ENCODE measurements around the gene RNF19B.
"Not testable (repeated sequence)": the region's sequence is repeated elsewhere in the genome, so short reads cannot be mapped to it uniquely, and the experiment has no call there.

The RNF19B gene

DNA sequence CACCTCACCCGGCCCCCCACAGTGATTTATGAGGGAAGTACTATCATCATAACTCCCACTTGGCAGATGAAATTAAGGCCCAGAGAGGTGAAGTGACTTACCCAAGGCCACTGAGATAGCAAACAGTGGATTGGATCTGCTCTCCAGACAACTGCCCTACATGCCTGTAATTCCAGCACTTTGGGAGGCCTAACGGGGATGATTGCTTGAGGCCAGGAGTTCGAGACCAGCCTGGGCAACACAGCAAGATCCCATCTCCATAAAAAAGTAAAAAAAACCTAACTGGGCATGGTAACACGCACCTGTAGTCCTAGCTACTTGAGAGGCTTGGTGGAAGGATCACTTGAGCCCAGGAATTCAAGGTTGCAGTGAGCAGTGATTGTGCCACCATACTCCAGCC, 14.2 kb upstream of the RNF19B start:
- no peaks in the 10 kb centered on the region for H3K27me3 ChIP-seq (ENCODE audit: control insufficient read depth in 1 of 2, insufficient read depth in 1 of 2, low read length in 2 of 2)
- no peak overlapping the region for H2BK5ac ChIP-seq (ENCODE audit: low read depth, low read length, poor library complexity, severe bottlenecking)
- no peaks in the 10 kb centered on the region for H3K36me3 ChIP-seq (ENCODE audit: control insufficient read depth in 1 of 2, insufficient read depth in 2 of 2, low read depth in 1 of 2, low read length in 2 of 2)
- no peak overlapping the region for H2BK12ac ChIP-seq (ENCODE audit: low read length in 2 of 2)
- WGBS = 96% methylated on average over 3 of the region's 4 CpGs
- no peak overlapping the region for H3K23ac ChIP-seq (ENCODE audit: low read length in 2 of 2)
- no peaks in the 10 kb centered on the region for H3K79me1 ChIP-seq (replicated peaks; ENCODE audit: low read length, poor library complexity, severe bottlenecking)
- no peak overlapping the region for H3K27ac ChIP-seq (ENCODE audit: low read length, poor library complexity, severe bottlenecking)
- no peak overlapping the region for H2AK5ac ChIP-seq (ENCODE audit: low read length, severe bottlenecking)
- H3K14ac ChIP-seq (ENCODE audit: low read length in 2 of 2) = no peak overlapping the region
- no peaks in the 10 kb centered on the region for H3K9me3 ChIP-seq (ENCODE audit: control insufficient read depth, low read length)
- no peak overlapping the region for H3K4me3 ChIP-seq (ENCODE audit: insufficient read depth in 1 of 2, low read depth in 1 of 2, low read length in 2 of 2)
- H2AFZ ChIP-seq (ENCODE audit: low read depth, low read length) = no peak overlapping the region
- H4K8ac ChIP-seq (ENCODE audit: low read length) = no peak overlapping the region
- no peak overlapping the region for H3K9ac ChIP-seq (ENCODE audit: low read length)
- no peak overlapping the region for H2BK120ac ChIP-seq (ENCODE audit: low read depth, low read length)
- peaks cover 2% of the 10 kb centered on the region for H3K4me1 ChIP-seq (ENCODE audit: control insufficient read depth, insufficient read depth, low read depth, low read length)
- no peak overlapping the region for H3K4ac ChIP-seq (ENCODE audit: low read depth in 1 of 2, low read length in 2 of 2)
- H3K18ac ChIP-seq (ENCODE audit: low read depth in 1 of 2, low read length in 2 of 2) = no peak overlapping the region
- no peak overlapping the region for H4K91ac ChIP-seq (ENCODE audit: low read length)
- no peak for DNase-seq
- H2BK15ac ChIP-seq (ENCODE audit: low read depth, poor library complexity, severe bottlenecking) = no peak overlapping the region
- H3K4me2 ChIP-seq (ENCODE audit: low read length, poor library complexity, severe bottlenecking) = no peak overlapping the region

DNA sequence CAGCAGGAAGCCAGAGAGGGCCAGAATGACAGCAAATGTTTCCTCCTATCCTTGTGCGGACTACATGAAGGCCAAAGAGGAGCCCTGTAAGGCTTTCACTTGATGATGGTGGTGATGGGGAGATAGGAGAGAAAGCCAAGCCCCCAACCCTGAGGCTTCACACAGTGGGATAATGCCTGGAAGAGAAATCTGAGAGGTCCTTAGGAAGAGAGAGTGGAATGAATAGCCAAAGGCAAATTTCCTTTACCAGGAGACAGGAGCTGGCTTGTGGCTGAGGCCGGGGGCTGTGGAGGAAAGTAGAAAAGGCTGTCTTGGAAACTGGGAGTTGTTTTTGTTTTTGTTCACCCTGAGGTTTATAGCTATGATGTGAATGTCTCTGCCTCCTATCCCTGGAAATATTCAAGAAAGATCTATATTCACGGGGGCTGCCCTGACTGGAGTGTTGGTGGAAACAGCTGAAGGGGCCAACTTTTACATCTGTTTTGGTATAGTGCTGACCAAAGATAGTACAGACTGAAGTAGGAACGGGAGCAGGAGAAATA, 13.0 kb upstream of the RNF19B start:
- Histone ChIP-seq H3K36me3 (ENCODE audit: control insufficient read depth in 1 of 2, insufficient read depth in 2 of 2, low read depth in 1 of 2, low read length in 2 of 2) (no peaks in the 10 kb centered on the region), H3K4me2 (ENCODE audit: low read length, poor library complexity, severe bottlenecking) (no peak overlapping the region), H3K4me1 (ENCODE audit: control insufficient read depth, insufficient read depth, low read depth, low read length) (peaks cover 8% of the 10 kb centered on the region), H4K91ac (ENCODE audit: low read length) (no peak overlapping the region), H2BK120ac (ENCODE audit: low read depth, low read length) (no peak overlapping the region), H2BK5ac (ENCODE audit: low read depth, low read length, poor library complexity, severe bottlenecking) (no peak overlapping the region), H3K27ac (ENCODE audit: low read length, poor library complexity, severe bottlenecking) (no peak overlapping the region), H3K18ac (ENCODE audit: low read depth in 1 of 2, low read length in 2 of 2) (peak overlapping the region in 1 of 2 experiments; percentile 8), H3K27me3 (ENCODE audit: control insufficient read depth in 1 of 2, insufficient read depth in 1 of 2, low read length in 2 of 2) (peaks cover 0 to 2% of the 10 kb centered on the region in 2 experiments), H3K14ac (ENCODE audit: low read length in 2 of 2) (no peak overlapping the region), H2BK12ac (ENCODE audit: low read length in 2 of 2) (no peak overlapping the region), H3K23ac (ENCODE audit: low read length in 2 of 2) (no peak overlapping the region), H2BK15ac (ENCODE audit: low read depth, poor library complexity, severe bottlenecking) (no peak overlapping the region), H3K79me1 (replicated peaks; ENCODE audit: low read length, poor library complexity, severe bottlenecking) (no peaks in the 10 kb centered on the region), H4K8ac (ENCODE audit: low read length) (no peak overlapping the region), H2AK5ac (ENCODE audit: low read length, severe bottlenecking) (no peak overlapping the region), H3K9ac (ENCODE audit: low read length) (no peak overlapping the region), H3K9me3 (ENCODE audit: control insufficient read depth, low read length) (no peaks in the 10 kb centered on the region), H2AFZ (ENCODE audit: low read depth, low read length) (no peak overlapping the region), H3K4me3 (ENCODE audit: insufficient read depth in 1 of 2, low read depth in 1 of 2, low read length in 2 of 2) (no peak overlapping the region), H3K4ac (ENCODE audit: low read depth in 1 of 2, low read length in 2 of 2) (no peak overlapping the region)
- no peak for DNase-seq
- 87% methylated on average over 4 of the region's 4 CpGs for WGBS

DNA sequence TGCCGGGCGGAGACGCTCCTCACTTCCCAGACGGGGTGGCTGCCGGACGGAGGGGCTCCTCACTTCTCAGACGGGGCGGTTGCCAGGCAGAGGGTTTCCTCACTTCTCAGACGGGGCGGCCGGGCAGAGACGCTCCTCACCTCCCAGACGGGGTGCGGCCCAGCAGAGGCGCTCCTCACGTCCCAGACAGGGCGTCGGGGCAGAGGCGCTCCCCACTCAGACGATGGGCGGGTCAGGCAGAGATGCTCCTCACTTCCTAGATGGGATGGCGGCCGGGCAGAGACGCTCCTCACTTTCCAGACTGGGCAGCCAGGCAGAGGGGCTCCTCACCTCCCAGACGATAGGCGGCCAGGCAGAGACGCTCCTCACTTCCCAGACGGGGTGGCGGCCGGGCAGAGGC, 10.4 kb upstream of the RNF19B start:
- H4K8ac ChIP-seq (ENCODE audit: low read length); H3K4ac ChIP-seq (ENCODE audit: low read depth in 1 of 2, low read length in 2 of 2); H3K18ac ChIP-seq (ENCODE audit: low read depth in 1 of 2, low read length in 2 of 2); H3K9ac ChIP-seq (ENCODE audit: low read length); H3K79me1 ChIP-seq (replicated peaks; ENCODE audit: low read length, poor library complexity, severe bottlenecking); DNase-seq; H3K9me3 ChIP-seq (ENCODE audit: control insufficient read depth, low read length); H2BK12ac ChIP-seq (ENCODE audit: low read length in 2 of 2); H3K4me3 ChIP-seq (ENCODE audit: insufficient read depth in 1 of 2, low read depth in 1 of 2, low read length in 2 of 2); H4K91ac ChIP-seq (ENCODE audit: low read length); H2BK120ac ChIP-seq (ENCODE audit: low read depth, low read length); H3K36me3 ChIP-seq (ENCODE audit: control insufficient read depth in 1 of 2, insufficient read depth in 2 of 2, low read depth in 1 of 2, low read length in 2 of 2); H3K4me2 ChIP-seq (ENCODE audit: low read length, poor library complexity, severe bottlenecking); H3K23ac ChIP-seq (ENCODE audit: low read length in 2 of 2); H2AK5ac ChIP-seq (ENCODE audit: low read length, severe bottlenecking); H3K4me1 ChIP-seq (ENCODE audit: control insufficient read depth, insufficient read depth, low read depth, low read length); H2AFZ ChIP-seq (ENCODE audit: low read depth, low read length); H3K27ac ChIP-seq (ENCODE audit: low read length, poor library complexity, severe bottlenecking); H2BK5ac ChIP-seq (ENCODE audit: low read depth, low read length, poor library complexity, severe bottlenecking); H2BK15ac ChIP-seq (ENCODE audit: low read depth, poor library complexity, severe bottlenecking); H3K14ac ChIP-seq (ENCODE audit: low read length in 2 of 2): not testable (repeated sequence)
- H3K27me3 ChIP-seq (ENCODE audit: control insufficient read depth in 1 of 2, insufficient read depth in 1 of 2, low read length in 2 of 2) = peaks cover 0 to 22% of the 10 kb centered on the region in 2 experiments
- WGBS = 92% methylated on average over 24 of the region's 30 CpGs

DNA sequence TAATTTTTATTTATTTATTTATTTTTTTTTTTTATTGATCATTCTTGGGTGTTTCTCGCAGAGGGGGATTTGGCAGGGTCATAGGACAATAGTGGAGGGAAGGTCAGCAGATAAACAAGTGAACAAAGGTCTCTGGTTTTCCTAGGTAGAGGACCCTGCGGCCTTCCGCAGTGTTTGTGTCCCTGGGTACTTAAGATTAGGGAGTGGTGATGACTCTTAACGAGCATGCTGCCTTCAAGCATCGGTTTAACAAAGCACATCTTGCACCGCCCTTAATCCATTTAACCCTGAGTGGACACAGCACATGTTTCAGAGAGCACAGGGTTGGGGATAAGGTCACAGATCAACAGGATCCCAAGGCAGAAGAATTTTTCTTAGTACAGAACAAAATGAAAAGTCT, 8.8 kb upstream of the RNF19B start:
- not testable (repeated sequence) for H2BK120ac ChIP-seq (ENCODE audit: low read depth, low read length); H3K79me1 ChIP-seq (replicated peaks; ENCODE audit: low read length, poor library complexity, severe bottlenecking); H3K27ac ChIP-seq (ENCODE audit: low read length, poor library complexity, severe bottlenecking); H3K36me3 ChIP-seq (ENCODE audit: control insufficient read depth in 1 of 2, insufficient read depth in 2 of 2, low read depth in 1 of 2, low read length in 2 of 2); H3K9me3 ChIP-seq (ENCODE audit: control insufficient read depth, low read length); H3K4me3 ChIP-seq (ENCODE audit: insufficient read depth in 1 of 2, low read depth in 1 of 2, low read length in 2 of 2); H2BK15ac ChIP-seq (ENCODE audit: low read depth, poor library complexity, severe bottlenecking); H4K8ac ChIP-seq (ENCODE audit: low read length); DNase-seq; H2AK5ac ChIP-seq (ENCODE audit: low read length, severe bottlenecking); H2BK12ac ChIP-seq (ENCODE audit: low read length in 2 of 2); H2BK5ac ChIP-seq (ENCODE audit: low read depth, low read length, poor library complexity, severe bottlenecking); H4K91ac ChIP-seq (ENCODE audit: low read length); H3K4me2 ChIP-seq (ENCODE audit: low read length, poor library complexity, severe bottlenecking); H3K14ac ChIP-seq (ENCODE audit: low read length in 2 of 2); H3K23ac ChIP-seq (ENCODE audit: low read length in 2 of 2); H3K18ac ChIP-seq (ENCODE audit: low read depth in 1 of 2, low read length in 2 of 2); H2AFZ ChIP-seq (ENCODE audit: low read depth, low read length); H3K4ac ChIP-seq (ENCODE audit: low read depth in 1 of 2, low read length in 2 of 2); H3K4me1 ChIP-seq (ENCODE audit: control insufficient read depth, insufficient read depth, low read depth, low read length)
- H3K27me3 ChIP-seq (ENCODE audit: control insufficient read depth in 1 of 2, insufficient read depth in 1 of 2, low read length in 2 of 2) = peaks cover 0 to 22% of the 10 kb centered on the region in 2 experiments
- peak overlapping the region; percentile 89 for H3K9ac ChIP-seq (ENCODE audit: low read length)
- WGBS = 14% methylated on average over 2 of the region's 6 CpGs

All from mesenchymal stem cell (in vitro differentiated cells and primary cell).